Measurements from ENCODE around the gene ZNF282. TPM values are rescaled to one million over a fixed set of nuclear protein-coding genes. Genes with fewer than 3 reads are reported as not detected.
"Not testable (repeated sequence)": the region's sequence is repeated elsewhere in the genome, so short reads cannot be mapped to it uniquely, and the experiment has no call there.

Gene ZNF282
- total RNA-seq, 1 donor from 2014 or later, result 23.2 TPM

- Histone ChIP-seq H3K4me3 (ENCODE audit: low read depth, low read length) (no peak overlapping the region), H3K27me3 (ENCODE audit: control insufficient read depth, insufficient read depth, low read length) (no peaks in the 10 kb centered on the region), H3K36me3 (ENCODE audit: control insufficient read depth, insufficient read depth, low read length) (peaks cover 3% of the 10 kb centered on the region)
- DNase-seq (ENCODE audit: low read depth) (no peak), FAIRE-seq (no peak)
- TF ChIP-seq, protein P1, sequence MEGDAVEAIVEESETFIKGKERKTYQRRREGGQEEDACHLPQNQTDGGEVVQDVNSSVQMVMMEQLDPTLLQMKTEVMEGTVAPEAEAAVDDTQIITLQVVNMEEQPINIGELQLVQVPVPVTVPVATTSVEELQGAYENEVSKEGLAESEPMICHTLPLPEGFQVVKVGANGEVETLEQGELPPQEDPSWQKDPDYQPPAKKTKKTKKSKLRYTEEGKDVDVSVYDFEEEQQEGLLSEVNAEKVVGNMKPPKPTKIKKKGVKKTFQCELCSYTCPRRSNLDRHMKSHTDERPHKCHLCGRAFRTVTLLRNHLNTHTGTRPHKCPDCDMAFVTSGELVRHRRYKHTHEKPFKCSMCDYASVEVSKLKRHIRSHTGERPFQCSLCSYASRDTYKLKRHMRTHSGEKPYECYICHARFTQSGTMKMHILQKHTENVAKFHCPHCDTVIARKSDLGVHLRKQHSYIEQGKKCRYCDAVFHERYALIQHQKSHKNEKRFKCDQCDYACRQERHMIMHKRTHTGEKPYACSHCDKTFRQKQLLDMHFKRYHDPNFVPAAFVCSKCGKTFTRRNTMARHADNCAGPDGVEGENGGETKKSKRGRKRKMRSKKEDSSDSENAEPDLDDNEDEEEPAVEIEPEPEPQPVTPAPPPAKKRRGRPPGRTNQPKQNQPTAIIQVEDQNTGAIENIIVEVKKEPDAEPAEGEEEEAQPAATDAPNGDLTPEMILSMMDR (IDR thresholded peaks at IDR 0.05; ENCODE audit: insufficient read depth, low read length, severe bottlenecking), result no peak
These were observed 31.6 kb downstream of the ZNF282 start for GRCh38 chr7:149226840-149227494.

DNA sequence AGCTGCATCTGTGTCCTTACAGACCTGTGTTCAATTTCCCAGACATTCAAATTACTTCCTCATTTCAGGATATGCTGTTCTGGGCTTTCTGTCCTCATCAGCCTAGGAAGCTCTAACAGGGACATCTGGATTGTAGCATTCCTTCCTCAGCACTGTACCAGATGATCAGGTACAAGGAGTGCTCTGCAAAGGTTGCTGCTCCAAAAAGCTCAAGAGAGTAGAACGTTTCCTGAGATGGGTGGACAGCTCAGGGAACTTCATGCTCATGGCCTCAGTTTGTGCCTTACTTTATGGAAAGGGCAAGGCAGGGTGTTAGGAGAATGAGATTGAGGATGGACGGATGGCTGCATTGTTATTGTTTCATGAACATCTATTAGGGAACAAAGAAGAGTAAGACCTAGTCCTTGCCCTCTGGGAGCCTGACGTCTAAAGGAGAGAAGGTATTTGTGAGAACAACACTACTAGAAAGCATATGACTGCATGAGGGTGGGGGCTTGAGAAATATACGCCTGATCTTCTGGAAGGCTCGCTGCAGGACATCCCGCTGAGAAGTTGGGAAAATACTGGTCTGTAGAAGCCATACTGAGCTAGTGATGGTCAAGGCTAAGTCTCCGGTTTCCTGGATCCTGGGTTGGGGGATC lies 33.6 kb downstream of the ZNF282 start:
- FAIRE-seq, result no peak
- no peaks in the 10 kb centered on the region for H3K27me3 ChIP-seq (ENCODE audit: control insufficient read depth, insufficient read depth, low read length)
- no peak overlapping the region for H3K4me3 ChIP-seq (ENCODE audit: low read depth, low read length)
- H3K36me3 ChIP-seq (ENCODE audit: control insufficient read depth, insufficient read depth, low read length), result peaks cover 2% of the 10 kb centered on the region
- DNase-seq (ENCODE audit: low read depth), result no peak
- TF ChIP-seq, protein P1 (IDR thresholded peaks at IDR 0.05; ENCODE audit: insufficient read depth, low read length, severe bottlenecking), result no peak

DNA sequence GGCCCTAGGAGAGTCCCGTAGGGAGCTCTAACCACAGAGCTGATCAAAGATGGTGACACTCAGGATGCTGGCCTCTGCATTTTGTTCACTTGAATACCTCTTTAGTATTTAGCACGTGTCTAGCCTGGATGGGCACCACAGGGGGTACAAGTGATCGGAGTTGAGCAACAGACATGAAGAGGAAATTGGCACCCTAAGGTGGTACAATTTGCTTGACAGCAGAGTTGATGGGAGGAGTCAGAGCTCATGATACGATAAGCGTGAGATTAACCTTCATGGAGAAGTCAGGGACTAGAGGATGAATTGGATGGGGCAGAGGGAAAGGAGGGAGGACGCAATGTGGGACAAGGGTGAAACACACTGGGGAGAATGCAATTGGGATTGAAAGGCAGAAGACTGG lies 34.2 kb downstream of the ZNF282 start:
- Histone ChIP-seq H3K27me3 (ENCODE audit: control insufficient read depth, insufficient read depth, low read length) (no peaks in the 10 kb centered on the region), H3K36me3 (ENCODE audit: control insufficient read depth, insufficient read depth, low read length) (peaks cover 1% of the 10 kb centered on the region), H3K4me3 (ENCODE audit: low read depth, low read length) (no peak overlapping the region)
- TF ChIP-seq, protein P1 (IDR thresholded peaks at IDR 0.05; ENCODE audit: insufficient read depth, low read length, severe bottlenecking), result no peak
- no peak for FAIRE-seq
- no peak for DNase-seq (ENCODE audit: low read depth)

DNA sequence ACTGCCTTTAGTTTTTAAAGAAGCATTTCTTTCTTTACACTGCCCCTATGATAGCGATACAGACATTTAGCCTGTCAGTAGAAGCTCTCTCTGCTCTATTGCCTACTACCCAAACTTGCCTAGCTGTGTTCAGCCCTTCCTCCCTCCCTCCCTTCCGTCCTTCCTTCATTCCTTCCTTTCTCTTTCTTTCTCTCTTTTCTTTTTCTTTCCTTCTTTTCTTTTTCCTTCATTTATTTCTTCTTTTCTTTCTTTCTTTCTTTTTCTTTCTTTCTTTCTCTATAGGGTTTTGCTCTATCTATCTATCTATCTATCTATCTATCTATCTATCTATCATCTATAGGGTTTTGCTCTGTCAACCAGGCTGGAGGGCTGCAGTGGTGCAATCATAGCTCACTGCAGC lies 37.0 kb downstream of the ZNF282 start:
- no peak overlapping the region for H3K4me3 ChIP-seq (ENCODE audit: low read depth, low read length)
- no peak for DNase-seq (ENCODE audit: low read depth)
- no peaks in the 10 kb centered on the region for H3K27me3 ChIP-seq (ENCODE audit: control insufficient read depth, insufficient read depth, low read length)
- FAIRE-seq, result no peak
- TF ChIP-seq, protein P1 (IDR thresholded peaks at IDR 0.05; ENCODE audit: insufficient read depth, low read length, severe bottlenecking), result no peak
- H3K36me3 ChIP-seq (ENCODE audit: control insufficient read depth, insufficient read depth, low read length), result no peaks in the 10 kb centered on the region

DNA sequence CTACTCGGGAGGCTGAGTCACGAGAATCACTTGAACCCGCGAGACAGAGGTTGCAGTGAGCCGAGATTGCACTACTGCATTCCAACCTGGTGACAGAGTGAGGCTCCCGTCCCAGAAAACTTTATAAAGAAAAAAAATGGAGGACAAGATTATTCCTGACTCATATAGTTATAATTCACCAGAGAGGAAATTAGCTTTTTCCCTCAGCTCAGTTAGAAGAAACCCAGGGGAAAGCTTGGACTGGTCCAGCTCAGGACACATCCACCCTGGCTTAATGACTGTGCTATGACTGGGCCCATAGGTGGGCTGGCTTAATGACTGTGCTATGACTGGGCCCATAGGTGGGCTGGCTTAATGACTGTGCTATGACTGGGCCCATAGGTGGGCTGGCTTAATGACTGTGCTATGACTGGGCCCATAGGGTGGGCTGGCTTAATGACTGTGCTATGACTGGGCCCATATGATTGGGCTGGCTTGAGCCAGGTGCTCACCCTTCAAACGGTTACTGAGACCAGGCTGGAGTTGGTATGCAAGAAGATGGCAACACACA lies 38.4 kb downstream of the ZNF282 start:
- not testable (repeated sequence) for H3K27me3 ChIP-seq (ENCODE audit: control insufficient read depth, insufficient read depth, low read length); H3K36me3 ChIP-seq (ENCODE audit: control insufficient read depth, insufficient read depth, low read length); H3K4me3 ChIP-seq (ENCODE audit: low read depth, low read length); FAIRE-seq
- DNase-seq (ENCODE audit: low read depth), result peak; percentile 95

DNA sequence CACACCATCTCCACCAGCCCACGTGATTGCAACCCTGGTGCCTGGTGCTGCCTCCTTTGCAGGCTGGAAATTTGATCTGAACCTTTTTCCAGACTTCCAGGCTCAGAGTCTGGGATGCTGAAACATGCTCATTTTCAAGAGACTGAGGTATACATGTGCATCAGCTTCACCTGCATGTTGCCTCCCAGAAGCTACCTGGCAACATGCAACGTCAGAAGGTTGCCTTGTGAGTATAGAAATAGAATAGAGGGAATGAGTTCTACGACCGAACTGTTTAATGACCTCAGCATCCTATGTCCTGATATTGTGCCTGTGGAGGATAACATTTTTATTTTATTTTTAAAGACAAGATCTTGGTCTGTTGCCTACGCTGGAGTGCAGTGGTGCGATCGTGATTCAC lies 42.2 kb downstream of the ZNF282 start:
- Histone ChIP-seq H3K36me3 (ENCODE audit: control insufficient read depth, insufficient read depth, low read length) (no peaks in the 10 kb centered on the region), H3K4me3 (ENCODE audit: low read depth, low read length) (no peak overlapping the region), H3K27me3 (ENCODE audit: control insufficient read depth, insufficient read depth, low read length) (no peaks in the 10 kb centered on the region)
- no peak for DNase-seq (ENCODE audit: low read depth)
- TF ChIP-seq, protein P1 (IDR thresholded peaks at IDR 0.05; ENCODE audit: insufficient read depth, low read length, severe bottlenecking), result no peak
- FAIRE-seq, result no peak
